ENCODE results near the gene CFAP90. TPM values are rescaled to one million over a fixed set of nuclear protein-coding genes. Genes with fewer than 3 reads are reported as not detected.

Gene CFAP90
- total RNA-seq, 2 donors from 2014 or later: not detected

GRCh38 chr5:7872517-7873130 is 21.7 kb upstream of the CFAP90 start:
- no peaks in the 10 kb centered on the region for H3K9me3 Mint-ChIP-seq
- peak overlapping the region in 1 of 2 donors; percentile 31 for H3K27ac Mint-ChIP-seq
- DNase-seq (ENCODE audit: low spot score in 2 of 2): no peak
- no peak for ATAC-seq
- H3K36me3 Mint-ChIP-seq: peaks cover 24 to 38% of the 10 kb centered on the region in 2 donors

GRCh38 chr5:7871653-7872052 is 20.7 kb upstream of the CFAP90 start:
- Mint-ChIP-seq H3K36me3 (peaks cover 21 to 34% of the 10 kb centered on the region in 2 donors), H3K27ac (peak overlapping the region; percentile 21 to 44), H3K9me3 (no peaks in the 10 kb centered on the region)
- DNase-seq (ENCODE audit: low spot score in 2 of 2): no peak
- ATAC-seq: no peak

GRCh38 chr5:7869474-7870136 is 18.7 kb upstream of the CFAP90 start:
- ATAC-seq (peak; percentile 34 to 53), DNase-seq (ENCODE audit: low spot score in 2 of 2) (no peak)
- Mint-ChIP-seq H3K9me3 (no peaks in the 10 kb centered on the region), H3K36me3 (peaks cover 10 to 22% of the 10 kb centered on the region in 2 donors), H3K27ac (peak overlapping the region; percentile 81 to 85)

GRCh38 chr5:7868773-7869473 is 18.0 kb upstream of the CFAP90 start, which contains the start of the genes FASTKD3 and MTRR:
TSS of gene FASTKD3 (minus strand) at chr5:7869031. CDS start at chr5:7868083, 948 bp downstream.
TSS of gene MTRR (plus strand) at chr5:7869148. CDS start at chr5:7870795, 1,647 bp downstream.
- Mint-ChIP-seq H3K36me3 (peaks cover 10 to 20% of the 10 kb centered on the region in 2 donors), H3K27ac (peak within 1 kb of the TSS; percentile 85 to 96), H3K9me3 (no peaks in the 10 kb centered on the region)
- ATAC-seq: peak; percentile 98 to 100
- DNase-seq (ENCODE audit: low spot score in 2 of 2): peak; percentile 82 to 87

GRCh38 chr5:7868427-7868772 is 17.5 kb upstream of the CFAP90 start:
- Mint-ChIP-seq H3K36me3 (peaks cover 10 to 16% of the 10 kb centered on the region in 2 donors), H3K9me3 (no peaks in the 10 kb centered on the region)
- DNase-seq (ENCODE audit: low spot score in 2 of 2): no peak

GRCh38 chr5:7867260-7867659 is 16.3 kb upstream of the CFAP90 start:
- H3K27ac Mint-ChIP-seq: no peak overlapping the region
- ATAC-seq: no peak
- peaks cover 10% of the 10 kb centered on the region in 2 donors for H3K36me3 Mint-ChIP-seq
- H3K9me3 Mint-ChIP-seq: no peaks in the 10 kb centered on the region
- DNase-seq (ENCODE audit: low spot score in 2 of 2): no peak

More at GRCh38 chr5:7868427-7868772, 17.5 kb upstream of the CFAP90 start:
- ATAC-seq: no peak
- peak overlapping the region; percentile 85 to 96 for H3K27ac Mint-ChIP-seq

GRCh38 chr5:7866196-7866595 is 15.3 kb upstream of the CFAP90 start:
- Mint-ChIP-seq H3K36me3 (peaks cover 10% of the 10 kb centered on the region in 2 donors), H3K9me3 (no peaks in the 10 kb centered on the region), H3K27ac (no peak overlapping the region)
- DNase-seq (ENCODE audit: low spot score in 2 of 2) (no peak), ATAC-seq (no peak)

- H3K36me3 Mint-ChIP-seq: peaks cover 0 to 6% of the 10 kb centered on the region in 2 donors
- DNase-seq (ENCODE audit: low spot score in 2 of 2): no peak
Observed at GRCh38 chr5:7857926-7858632, 7.1 kb upstream of the CFAP90 start.

GRCh38 chr5:7857361-7857760 is 6.4 kb upstream of the CFAP90 start:
- no peak for ATAC-seq
- peaks cover 0 to 8% of the 10 kb centered on the region in 2 donors for H3K36me3 Mint-ChIP-seq
- peak overlapping the region in 1 of 2 donors; percentile 46 for H3K27ac Mint-ChIP-seq
- no peak for DNase-seq (ENCODE audit: low spot score in 2 of 2)
- peaks cover 3 to 8% of the 10 kb centered on the region in 2 donors for H3K9me3 Mint-ChIP-seq

More at GRCh38 chr5:7857926-7858632, 7.1 kb upstream of the CFAP90 start:
- peak in 1 of 2 donors; percentile 52 for ATAC-seq
- Mint-ChIP-seq H3K27ac (peak overlapping the region; percentile 46 to 81), H3K9me3 (peaks cover 2 to 3% of the 10 kb centered on the region in 2 donors)

- Mint-ChIP-seq H3K36me3 (peaks cover 0 to 10% of the 10 kb centered on the region in 2 donors), H3K9me3 (peaks cover 5 to 11% of the 10 kb centered on the region in 2 donors), H3K27ac (no peak overlapping the region)
- ATAC-seq (peak; percentile 57 to 76), DNase-seq (ENCODE audit: low spot score in 2 of 2) (no peak)
Observed at GRCh38 chr5:7856855-7857254, 5.9 kb upstream of the CFAP90 start.

GRCh38 chr5:7855611-7856010 is 4.7 kb upstream of the CFAP90 start:
- H3K27ac Mint-ChIP-seq: no peak overlapping the region

GRCh38 chr5:7852988-7853387 is 2.1 kb upstream of the CFAP90 start:
- DNase-seq (ENCODE audit: low spot score in 2 of 2): no peak
- H3K9me3 Mint-ChIP-seq: peaks cover 5 to 11% of the 10 kb centered on the region in 2 donors
- H3K36me3 Mint-ChIP-seq: peaks cover 0 to 4% of the 10 kb centered on the region in 2 donors
- ATAC-seq: no peak
- no peak overlapping the region for H3K27ac Mint-ChIP-seq

More at GRCh38 chr5:7855611-7856010, 4.7 kb upstream of the CFAP90 start:
- ATAC-seq: no peak
- H3K36me3 Mint-ChIP-seq: peaks cover 0 to 10% of the 10 kb centered on the region in 2 donors
- peaks cover 5 to 11% of the 10 kb centered on the region in 2 donors for H3K9me3 Mint-ChIP-seq
- DNase-seq (ENCODE audit: low spot score in 2 of 2): no peak

- peaks cover 0 to 4% of the 10 kb centered on the region in 2 donors for H3K36me3 Mint-ChIP-seq
- H3K27ac Mint-ChIP-seq: no peak overlapping the region
- H3K9me3 Mint-ChIP-seq: peaks cover 5 to 11% of the 10 kb centered on the region in 2 donors
- DNase-seq (ENCODE audit: low spot score in 2 of 2) (no peak), ATAC-seq (no peak)
Observed at GRCh38 chr5:7852542-7852941, 1.6 kb upstream of the CFAP90 start.

- ATAC-seq (no peak), DNase-seq (ENCODE audit: low spot score in 2 of 2) (no peak)
- Mint-ChIP-seq H3K27ac (no peak overlapping the region), H3K36me3 (peaks cover 0 to 4% of the 10 kb centered on the region in 2 donors), H3K9me3 (peaks cover 5 to 11% of the 10 kb centered on the region in 2 donors)
Observed at GRCh38 chr5:7851617-7852289, 820 bp upstream of the CFAP90 start.

- DNase-seq (ENCODE audit: low spot score in 2 of 2): no peak
- H3K27ac Mint-ChIP-seq: no peak overlapping the region
- ATAC-seq: no peak
Observed at GRCh38 chr5:7851240-7851592, 283 bp upstream of the CFAP90 start.

More at GRCh38 chr5:7851240-7851592, 283 bp upstream of the CFAP90 start:
- Mint-ChIP-seq H3K9me3 (peaks cover 5 to 11% of the 10 kb centered on the region in 2 donors), H3K36me3 (peaks cover 0 to 4% of the 10 kb centered on the region in 2 donors)
